ENCODE data around the gene DSCAML1. TPM values are rescaled to one million over a fixed set of nuclear protein-coding genes. Genes with fewer than 3 reads are reported as not detected.

The DSCAML1 gene
- total and polyA plus RNA-seq, 2 of the 8 experiments (the other 6 are each of a cell fraction or from before 2014, with no cell fraction given): 0.19 to 0.24 TPM

DNA sequence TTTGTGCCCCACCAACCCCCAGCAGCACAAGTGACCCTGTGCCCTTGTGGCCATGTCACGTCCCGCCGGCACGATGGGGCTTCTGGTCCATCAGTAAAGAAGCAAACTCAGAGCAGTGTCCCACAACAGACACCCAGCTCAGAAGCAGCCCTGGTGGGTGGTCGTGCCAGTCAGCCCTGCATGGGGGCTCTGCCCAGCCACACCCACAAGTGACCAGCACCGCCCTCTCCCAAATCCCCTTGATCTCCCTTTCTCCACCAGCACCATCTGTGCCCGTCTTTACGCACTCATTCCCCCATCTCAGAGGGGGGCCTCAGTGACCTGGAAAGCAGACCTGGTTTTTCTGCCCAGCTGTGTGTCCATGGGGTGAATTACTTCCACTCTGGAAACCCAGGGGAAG, 149.1 kb downstream of the DSCAML1 start (continued):
- TF ChIP-seq, protein P1, sequence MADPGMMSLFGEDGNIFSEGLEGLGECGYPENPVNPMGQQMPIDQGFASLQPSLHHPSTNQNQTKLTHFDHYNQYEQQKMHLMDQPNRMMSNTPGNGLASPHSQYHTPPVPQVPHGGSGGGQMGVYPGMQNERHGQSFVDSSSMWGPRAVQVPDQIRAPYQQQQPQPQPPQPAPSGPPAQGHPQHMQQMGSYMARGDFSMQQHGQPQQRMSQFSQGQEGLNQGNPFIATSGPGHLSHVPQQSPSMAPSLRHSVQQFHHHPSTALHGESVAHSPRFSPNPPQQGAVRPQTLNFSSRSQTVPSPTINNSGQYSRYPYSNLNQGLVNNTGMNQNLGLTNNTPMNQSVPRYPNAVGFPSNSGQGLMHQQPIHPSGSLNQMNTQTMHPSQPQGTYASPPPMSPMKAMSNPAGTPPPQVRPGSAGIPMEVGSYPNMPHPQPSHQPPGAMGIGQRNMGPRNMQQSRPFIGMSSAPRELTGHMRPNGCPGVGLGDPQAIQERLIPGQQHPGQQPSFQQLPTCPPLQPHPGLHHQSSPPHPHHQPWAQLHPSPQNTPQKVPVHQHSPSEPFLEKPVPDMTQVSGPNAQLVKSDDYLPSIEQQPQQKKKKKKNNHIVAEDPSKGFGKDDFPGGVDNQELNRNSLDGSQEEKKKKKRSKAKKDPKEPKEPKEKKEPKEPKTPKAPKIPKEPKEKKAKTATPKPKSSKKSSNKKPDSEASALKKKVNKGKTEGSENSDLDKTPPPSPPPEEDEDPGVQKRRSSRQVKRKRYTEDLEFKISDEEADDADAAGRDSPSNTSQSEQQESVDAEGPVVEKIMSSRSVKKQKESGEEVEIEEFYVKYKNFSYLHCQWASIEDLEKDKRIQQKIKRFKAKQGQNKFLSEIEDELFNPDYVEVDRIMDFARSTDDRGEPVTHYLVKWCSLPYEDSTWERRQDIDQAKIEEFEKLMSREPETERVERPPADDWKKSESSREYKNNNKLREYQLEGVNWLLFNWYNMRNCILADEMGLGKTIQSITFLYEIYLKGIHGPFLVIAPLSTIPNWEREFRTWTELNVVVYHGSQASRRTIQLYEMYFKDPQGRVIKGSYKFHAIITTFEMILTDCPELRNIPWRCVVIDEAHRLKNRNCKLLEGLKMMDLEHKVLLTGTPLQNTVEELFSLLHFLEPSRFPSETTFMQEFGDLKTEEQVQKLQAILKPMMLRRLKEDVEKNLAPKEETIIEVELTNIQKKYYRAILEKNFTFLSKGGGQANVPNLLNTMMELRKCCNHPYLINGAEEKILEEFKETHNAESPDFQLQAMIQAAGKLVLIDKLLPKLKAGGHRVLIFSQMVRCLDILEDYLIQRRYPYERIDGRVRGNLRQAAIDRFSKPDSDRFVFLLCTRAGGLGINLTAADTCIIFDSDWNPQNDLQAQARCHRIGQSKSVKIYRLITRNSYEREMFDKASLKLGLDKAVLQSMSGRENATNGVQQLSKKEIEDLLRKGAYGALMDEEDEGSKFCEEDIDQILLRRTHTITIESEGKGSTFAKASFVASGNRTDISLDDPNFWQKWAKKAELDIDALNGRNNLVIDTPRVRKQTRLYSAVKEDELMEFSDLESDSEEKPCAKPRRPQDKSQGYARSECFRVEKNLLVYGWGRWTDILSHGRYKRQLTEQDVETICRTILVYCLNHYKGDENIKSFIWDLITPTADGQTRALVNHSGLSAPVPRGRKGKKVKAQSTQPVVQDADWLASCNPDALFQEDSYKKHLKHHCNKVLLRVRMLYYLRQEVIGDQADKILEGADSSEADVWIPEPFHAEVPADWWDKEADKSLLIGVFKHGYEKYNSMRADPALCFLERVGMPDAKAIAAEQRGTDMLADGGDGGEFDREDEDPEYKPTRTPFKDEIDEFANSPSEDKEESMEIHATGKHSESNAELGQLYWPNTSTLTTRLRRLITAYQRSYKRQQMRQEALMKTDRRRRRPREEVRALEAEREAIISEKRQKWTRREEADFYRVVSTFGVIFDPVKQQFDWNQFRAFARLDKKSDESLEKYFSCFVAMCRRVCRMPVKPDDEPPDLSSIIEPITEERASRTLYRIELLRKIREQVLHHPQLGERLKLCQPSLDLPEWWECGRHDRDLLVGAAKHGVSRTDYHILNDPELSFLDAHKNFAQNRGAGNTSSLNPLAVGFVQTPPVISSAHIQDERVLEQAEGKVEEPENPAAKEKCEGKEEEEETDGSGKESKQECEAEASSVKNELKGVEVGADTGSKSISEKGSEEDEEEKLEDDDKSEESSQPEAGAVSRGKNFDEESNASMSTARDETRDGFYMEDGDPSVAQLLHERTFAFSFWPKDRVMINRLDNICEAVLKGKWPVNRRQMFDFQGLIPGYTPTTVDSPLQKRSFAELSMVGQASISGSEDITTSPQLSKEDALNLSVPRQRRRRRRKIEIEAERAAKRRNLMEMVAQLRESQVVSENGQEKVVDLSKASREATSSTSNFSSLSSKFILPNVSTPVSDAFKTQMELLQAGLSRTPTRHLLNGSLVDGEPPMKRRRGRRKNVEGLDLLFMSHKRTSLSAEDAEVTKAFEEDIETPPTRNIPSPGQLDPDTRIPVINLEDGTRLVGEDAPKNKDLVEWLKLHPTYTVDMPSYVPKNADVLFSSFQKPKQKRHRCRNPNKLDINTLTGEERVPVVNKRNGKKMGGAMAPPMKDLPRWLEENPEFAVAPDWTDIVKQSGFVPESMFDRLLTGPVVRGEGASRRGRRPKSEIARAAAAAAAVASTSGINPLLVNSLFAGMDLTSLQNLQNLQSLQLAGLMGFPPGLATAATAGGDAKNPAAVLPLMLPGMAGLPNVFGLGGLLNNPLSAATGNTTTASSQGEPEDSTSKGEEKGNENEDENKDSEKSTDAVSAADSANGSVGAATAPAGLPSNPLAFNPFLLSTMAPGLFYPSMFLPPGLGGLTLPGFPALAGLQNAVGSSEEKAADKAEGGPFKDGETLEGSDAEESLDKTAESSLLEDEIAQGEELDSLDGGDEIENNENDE (IDR thresholded peaks at IDR 0.05; ENCODE audit: insufficient replicate concordance, low read length): no peak
- no peak for TF ChIP-seq BCL11A (IDR thresholded peaks at IDR 0.05; ENCODE audit: low read depth in 2 of 2, low read length in 2 of 2)
- TF ChIP-seq PHF8 (conservative IDR thresholded peaks at IDR 0.05; ENCODE audit: low read depth, low read length): no peak
- no peak for TF ChIP-seq CHD2 (IDR thresholded peaks at IDR 0.05; ENCODE audit: low read length)
- no peak for TF ChIP-seq RFX5 (IDR thresholded peaks at IDR 0.05; ENCODE audit: borderline replicate concordance, low read depth, low read length)
- no peak for TF ChIP-seq SIN3A (conservative IDR thresholded peaks at IDR 0.05 in 1 of 2, IDR thresholded peaks at IDR 0.05 in 1 of 2; ENCODE audit: low read depth in 1 of 2, low read length in 2 of 2)
- no peak for TF ChIP-seq POU5F1 (IDR thresholded peaks at IDR 0.05; ENCODE audit: low read depth, low read length)
- TF ChIP-seq NRF1 (IDR thresholded peaks at IDR 0.05; ENCODE audit: low read depth, low read length): no peak
- no peak for TF ChIP-seq RNF2 (IDR thresholded peaks at IDR 0.05; ENCODE audit: borderline replicate concordance, low read depth, low read length, missing control alignments, poor library complexity, severe bottlenecking)

Measured in H1 (cell line).